ENCODE measurements around the gene CUX1.

DNA sequence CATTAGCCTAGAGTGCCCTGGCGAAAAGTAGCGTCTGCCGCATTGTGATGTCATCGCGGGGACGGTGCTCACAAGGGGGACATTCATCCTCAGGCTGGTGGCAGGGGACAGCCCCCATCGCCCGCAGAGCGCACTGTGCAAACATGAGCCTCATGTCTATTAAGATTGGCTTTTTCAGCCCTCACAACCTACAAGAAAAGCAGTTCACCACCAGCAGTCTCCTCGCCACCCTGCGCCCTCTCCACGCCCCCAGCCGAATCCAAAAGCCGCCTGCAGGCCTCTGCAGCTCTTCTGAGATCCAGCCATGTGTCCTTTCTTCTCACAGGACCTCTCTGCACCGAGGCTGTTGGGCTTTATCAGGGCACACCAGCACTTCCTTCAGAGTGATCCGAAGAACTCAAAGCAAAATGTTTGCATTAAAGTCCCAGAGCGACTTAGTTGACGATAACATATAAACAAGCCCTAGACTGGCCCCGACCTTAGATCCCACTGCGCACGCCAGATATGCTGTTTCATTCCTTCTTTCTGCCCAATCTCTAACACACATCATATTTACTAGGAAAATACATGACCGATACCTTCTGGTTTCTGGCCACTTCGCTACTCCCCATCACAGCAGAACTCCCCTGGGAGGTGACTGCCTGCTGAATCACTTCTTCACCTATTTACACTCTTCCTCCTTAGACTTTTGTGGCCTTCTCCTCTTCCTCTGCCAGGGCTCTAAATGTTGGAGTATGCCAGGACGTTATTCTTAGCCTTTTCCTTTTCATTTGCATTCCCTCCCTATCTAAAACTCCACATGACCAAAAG is 263.2 kb downstream of the CUX1 start:
- TF ChIP-seq, protein P1, sequence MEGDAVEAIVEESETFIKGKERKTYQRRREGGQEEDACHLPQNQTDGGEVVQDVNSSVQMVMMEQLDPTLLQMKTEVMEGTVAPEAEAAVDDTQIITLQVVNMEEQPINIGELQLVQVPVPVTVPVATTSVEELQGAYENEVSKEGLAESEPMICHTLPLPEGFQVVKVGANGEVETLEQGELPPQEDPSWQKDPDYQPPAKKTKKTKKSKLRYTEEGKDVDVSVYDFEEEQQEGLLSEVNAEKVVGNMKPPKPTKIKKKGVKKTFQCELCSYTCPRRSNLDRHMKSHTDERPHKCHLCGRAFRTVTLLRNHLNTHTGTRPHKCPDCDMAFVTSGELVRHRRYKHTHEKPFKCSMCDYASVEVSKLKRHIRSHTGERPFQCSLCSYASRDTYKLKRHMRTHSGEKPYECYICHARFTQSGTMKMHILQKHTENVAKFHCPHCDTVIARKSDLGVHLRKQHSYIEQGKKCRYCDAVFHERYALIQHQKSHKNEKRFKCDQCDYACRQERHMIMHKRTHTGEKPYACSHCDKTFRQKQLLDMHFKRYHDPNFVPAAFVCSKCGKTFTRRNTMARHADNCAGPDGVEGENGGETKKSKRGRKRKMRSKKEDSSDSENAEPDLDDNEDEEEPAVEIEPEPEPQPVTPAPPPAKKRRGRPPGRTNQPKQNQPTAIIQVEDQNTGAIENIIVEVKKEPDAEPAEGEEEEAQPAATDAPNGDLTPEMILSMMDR (CRISPR knock-in tag; IDR thresholded peaks at IDR 0.05) = no peak
- TF ChIP-seq, protein P2, sequence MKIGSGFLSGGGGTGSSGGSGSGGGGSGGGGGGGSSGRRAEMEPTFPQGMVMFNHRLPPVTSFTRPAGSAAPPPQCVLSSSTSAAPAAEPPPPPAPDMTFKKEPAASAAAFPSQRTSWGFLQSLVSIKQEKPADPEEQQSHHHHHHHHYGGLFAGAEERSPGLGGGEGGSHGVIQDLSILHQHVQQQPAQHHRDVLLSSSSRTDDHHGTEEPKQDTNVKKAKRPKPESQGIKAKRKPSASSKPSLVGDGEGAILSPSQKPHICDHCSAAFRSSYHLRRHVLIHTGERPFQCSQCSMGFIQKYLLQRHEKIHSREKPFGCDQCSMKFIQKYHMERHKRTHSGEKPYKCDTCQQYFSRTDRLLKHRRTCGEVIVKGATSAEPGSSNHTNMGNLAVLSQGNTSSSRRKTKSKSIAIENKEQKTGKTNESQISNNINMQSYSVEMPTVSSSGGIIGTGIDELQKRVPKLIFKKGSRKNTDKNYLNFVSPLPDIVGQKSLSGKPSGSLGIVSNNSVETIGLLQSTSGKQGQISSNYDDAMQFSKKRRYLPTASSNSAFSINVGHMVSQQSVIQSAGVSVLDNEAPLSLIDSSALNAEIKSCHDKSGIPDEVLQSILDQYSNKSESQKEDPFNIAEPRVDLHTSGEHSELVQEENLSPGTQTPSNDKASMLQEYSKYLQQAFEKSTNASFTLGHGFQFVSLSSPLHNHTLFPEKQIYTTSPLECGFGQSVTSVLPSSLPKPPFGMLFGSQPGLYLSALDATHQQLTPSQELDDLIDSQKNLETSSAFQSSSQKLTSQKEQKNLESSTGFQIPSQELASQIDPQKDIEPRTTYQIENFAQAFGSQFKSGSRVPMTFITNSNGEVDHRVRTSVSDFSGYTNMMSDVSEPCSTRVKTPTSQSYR (CRISPR knock-in tag; IDR thresholded peaks at IDR 0.05; ENCODE audit: borderline replicate concordance) = no peak
- TF ChIP-seq ISL2 (CRISPR knock-in tag; IDR thresholded peaks at IDR 0.05) = no peak
